Bronchial epithelial cell (primary cell): ENCODE data around the gene PLIN4. TPM values are rescaled to one million over a fixed set of nuclear protein-coding genes. Genes with fewer than 3 reads are reported as not detected.

ENCODE experiments used
- DNase-seq: peaks from one replicate; pipeline ENCODE4 v3.0.0-alpha.2; 2010; ENCODE audit warnings: low read depth
- FAIRE-seq: peaks from 2 replicates; lab custom pipeline; 2011; peaks lifted over from hg19 to GRCh38; lab: Jason Lieb, UNC
- H3K27me3 ChIP-seq: 2 replicates; pipeline ENCODE4 v1.5.1; 2011; ENCODE audit warnings: low read length; ENCODE audit not compliant: control insufficient read depth, insufficient read depth
- H3K36me3 ChIP-seq: 2 replicates; pipeline ENCODE4 v1.5.1; 2011; ENCODE audit warnings: low read length; ENCODE audit not compliant: control insufficient read depth, insufficient read depth
- H3K4me3 ChIP-seq: 2 replicates; pipeline ENCODE4 v1.5.1; 2011; ENCODE audit warnings: mild to moderate bottlenecking, low read depth, low read length, control low read depth
- total RNA-seq: library from RNA; depleted of rRNA; stranded (reverse); fragments of >200 nt; gene quantifications from 2 replicates; pipeline ENCODE4 v1.2.1, GENCODE V29; 2014
- TF ChIP-seq, protein P1 (sequence below): IDR thresholded peaks from 2 replicates; pipeline ENCODE4 v1.5.1; 2011; ENCODE audit warnings: mild to moderate bottlenecking, moderate library complexity, low read length, control low read depth, inconsistent platforms; ENCODE audit not compliant: insufficient read depth, severe bottlenecking

The PLIN4 gene
- total RNA-seq, 1 donor from 2014 or later: 4.7 TPM

GRCh38 chr19:4534836-4535658 is 16.8 kb upstream of the PLIN4 start, which contains the start of gene PLIN5:
TSS of gene PLIN5 (minus strand) at chr19:4535224. CDS start at chr19:4534074, 1,150 bp downstream.
- TF ChIP-seq, protein P1, sequence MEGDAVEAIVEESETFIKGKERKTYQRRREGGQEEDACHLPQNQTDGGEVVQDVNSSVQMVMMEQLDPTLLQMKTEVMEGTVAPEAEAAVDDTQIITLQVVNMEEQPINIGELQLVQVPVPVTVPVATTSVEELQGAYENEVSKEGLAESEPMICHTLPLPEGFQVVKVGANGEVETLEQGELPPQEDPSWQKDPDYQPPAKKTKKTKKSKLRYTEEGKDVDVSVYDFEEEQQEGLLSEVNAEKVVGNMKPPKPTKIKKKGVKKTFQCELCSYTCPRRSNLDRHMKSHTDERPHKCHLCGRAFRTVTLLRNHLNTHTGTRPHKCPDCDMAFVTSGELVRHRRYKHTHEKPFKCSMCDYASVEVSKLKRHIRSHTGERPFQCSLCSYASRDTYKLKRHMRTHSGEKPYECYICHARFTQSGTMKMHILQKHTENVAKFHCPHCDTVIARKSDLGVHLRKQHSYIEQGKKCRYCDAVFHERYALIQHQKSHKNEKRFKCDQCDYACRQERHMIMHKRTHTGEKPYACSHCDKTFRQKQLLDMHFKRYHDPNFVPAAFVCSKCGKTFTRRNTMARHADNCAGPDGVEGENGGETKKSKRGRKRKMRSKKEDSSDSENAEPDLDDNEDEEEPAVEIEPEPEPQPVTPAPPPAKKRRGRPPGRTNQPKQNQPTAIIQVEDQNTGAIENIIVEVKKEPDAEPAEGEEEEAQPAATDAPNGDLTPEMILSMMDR: no peak

GRCh38 chr19:4533835-4534424 is 15.6 kb upstream of the PLIN4 start:
- peak; percentile 40 for FAIRE-seq
- no peak for DNase-seq

More at GRCh38 chr19:4534836-4535658, 16.8 kb upstream of the PLIN4 start, which contains the start of gene PLIN5:
- H3K36me3 ChIP-seq: no peaks in the 10 kb centered on the region
- no peak within 1 kb of the TSS for H3K4me3 ChIP-seq
- DNase-seq (no peak), FAIRE-seq (no peak)
- H3K27me3 ChIP-seq: no peaks in the 10 kb centered on the region

GRCh38 chr19:4533334-4533733 is 15.0 kb upstream of the PLIN4 start:
- DNase-seq: no peak
- no peak for FAIRE-seq
- no peaks in the 10 kb centered on the region for H3K36me3 ChIP-seq
- H3K4me3 ChIP-seq: no peak overlapping the region
- H3K27me3 ChIP-seq: no peaks in the 10 kb centered on the region
- TF ChIP-seq, protein P1: no peak

More at GRCh38 chr19:4533835-4534424, 15.6 kb upstream of the PLIN4 start:
- Histone ChIP-seq H3K4me3 (no peak overlapping the region), H3K36me3 (no peaks in the 10 kb centered on the region), H3K27me3 (no peaks in the 10 kb centered on the region)
- TF ChIP-seq, protein P1: no peak

DNA sequence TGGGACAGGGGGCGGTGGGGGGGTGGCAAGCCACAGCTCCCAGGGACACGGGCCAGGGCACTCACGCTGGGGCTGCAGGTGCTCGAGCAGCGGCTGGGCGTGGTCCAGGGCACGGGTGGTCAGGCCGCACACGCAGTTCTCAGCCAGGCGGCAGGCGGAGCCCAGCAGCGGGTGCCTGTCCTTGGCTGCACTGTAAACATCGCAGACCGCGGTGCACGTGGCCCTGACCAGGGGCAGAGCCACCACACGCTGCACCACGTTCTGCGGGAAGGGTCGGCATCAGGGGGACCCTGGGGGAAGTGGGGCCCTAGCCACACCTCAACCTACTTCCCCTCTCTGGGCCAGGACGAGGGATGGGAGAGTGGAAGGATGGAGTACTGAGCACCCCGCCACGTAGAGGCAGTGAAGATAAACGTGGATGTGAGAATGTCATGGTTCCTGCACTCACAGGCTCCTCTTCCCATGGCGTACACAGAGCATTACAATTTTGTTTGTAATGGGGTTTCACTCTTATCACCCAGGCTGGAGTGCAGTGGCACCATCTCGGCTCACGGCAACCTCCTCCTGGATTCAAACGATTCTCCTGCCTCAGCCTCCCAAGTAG is 13.4 kb upstream of the PLIN4 start:
- Histone ChIP-seq H3K27me3 (no peaks in the 10 kb centered on the region), H3K36me3 (no peaks in the 10 kb centered on the region), H3K4me3 (no peak overlapping the region)
- TF ChIP-seq, protein P1: no peak
- no peak for DNase-seq
- FAIRE-seq: peak; percentile 13

DNA sequence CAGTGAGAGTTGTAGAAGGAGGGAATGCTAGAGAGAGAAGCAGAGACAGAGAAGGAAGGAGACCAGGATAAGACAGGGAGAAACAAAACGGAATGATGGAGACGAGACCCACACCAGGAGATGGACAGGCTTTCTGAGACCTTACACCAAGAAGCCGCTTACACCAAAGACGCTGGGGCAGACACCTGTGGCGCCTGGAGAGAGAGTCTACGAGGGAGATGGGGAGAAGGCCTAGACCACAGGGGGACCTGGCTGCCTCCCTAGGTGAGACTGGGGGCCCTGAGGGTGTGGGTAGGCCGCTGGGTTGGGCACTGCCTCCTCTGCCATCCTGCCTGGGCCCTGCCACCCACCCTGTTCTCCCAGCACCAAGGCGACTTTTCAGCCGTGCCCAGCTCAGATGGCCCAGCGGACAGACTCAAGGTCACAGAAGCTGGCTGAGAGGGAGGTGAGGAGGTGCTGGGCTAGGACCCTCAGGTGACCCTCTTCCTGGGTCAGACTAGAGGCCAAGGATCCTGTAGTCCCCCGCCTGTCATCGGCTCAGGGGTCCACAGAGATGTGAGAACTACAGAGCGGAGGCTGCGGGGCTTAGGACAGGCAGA is 11.7 kb upstream of the PLIN4 start:
- FAIRE-seq (no peak), DNase-seq (no peak)
- Histone ChIP-seq H3K27me3 (no peaks in the 10 kb centered on the region), H3K4me3 (no peak overlapping the region), H3K36me3 (no peaks in the 10 kb centered on the region)
- TF ChIP-seq, protein P1: no peak
